Prostate gland (tissue), 1 donor: ENCODE data around the gene OAS3.

Experiments used
- POLR2A ChIP-seq: fragments of 450-650 bp; IDR thresholded peaks from one replicate; pipeline ENCODE4 v1.6.1; 2016; ENCODE audit warnings: antibody characterized with exemption, mild to moderate bottlenecking
- POLR2AphosphoS5 ChIP-seq: sonication (generic); formaldehyde crosslinking; IDR thresholded peaks from one replicate; pipeline ENCODE4 v1.6.1; 2017; ENCODE audit warnings: antibody characterized with exemption

DNA sequence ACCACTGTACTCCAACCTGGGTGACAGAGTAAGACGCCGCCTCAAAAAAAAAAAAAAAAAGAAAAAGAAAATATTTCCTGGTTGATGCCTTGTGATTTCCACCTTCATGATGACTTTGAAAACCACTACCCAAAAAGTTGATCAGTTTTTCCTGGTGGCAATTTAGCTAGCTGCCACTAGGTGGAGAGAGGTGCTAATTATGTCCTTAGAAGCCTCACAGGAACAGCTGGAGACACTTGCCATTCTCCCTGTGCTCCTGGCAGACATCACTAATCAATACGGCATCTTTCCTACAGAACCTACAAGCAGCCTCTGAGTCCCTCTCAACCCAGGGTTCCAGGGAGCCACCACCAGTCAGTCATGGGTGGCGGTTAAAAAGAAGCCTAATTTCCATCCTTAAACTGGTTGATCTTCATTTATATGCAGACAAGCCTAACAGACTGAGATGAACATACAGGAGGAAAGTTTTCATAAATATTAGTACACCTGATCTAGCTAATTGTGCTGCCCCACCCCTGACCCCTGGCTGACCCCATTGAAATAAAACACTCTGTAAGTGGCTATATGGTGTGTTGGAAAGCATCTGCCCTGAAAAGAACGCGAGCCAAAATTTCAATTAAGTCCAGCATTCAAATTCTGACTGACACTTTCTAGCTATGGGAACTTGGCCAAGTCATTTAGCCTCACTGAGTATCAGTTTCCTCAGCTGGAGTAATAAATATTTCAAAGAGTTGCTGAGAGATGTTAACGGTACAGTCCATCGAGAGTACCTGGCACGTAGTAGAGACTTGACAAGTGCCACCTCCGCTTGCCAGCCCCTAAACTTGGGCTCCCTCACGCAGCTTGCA lies 37.8 kb upstream of the OAS3 start:
- no peak for TF ChIP-seq POLR2A
- no peak for TF ChIP-seq POLR2AphosphoS5
